ENCODE data around the gene SCUBE1. TPM values are rescaled to one million over a fixed set of nuclear protein-coding genes. Genes with fewer than 3 reads are reported as not detected.

SCUBE1 gene
- total and polyA plus RNA-seq, 2 donors from 2014 or later, result 2.3 to 7.1 TPM

DNA sequence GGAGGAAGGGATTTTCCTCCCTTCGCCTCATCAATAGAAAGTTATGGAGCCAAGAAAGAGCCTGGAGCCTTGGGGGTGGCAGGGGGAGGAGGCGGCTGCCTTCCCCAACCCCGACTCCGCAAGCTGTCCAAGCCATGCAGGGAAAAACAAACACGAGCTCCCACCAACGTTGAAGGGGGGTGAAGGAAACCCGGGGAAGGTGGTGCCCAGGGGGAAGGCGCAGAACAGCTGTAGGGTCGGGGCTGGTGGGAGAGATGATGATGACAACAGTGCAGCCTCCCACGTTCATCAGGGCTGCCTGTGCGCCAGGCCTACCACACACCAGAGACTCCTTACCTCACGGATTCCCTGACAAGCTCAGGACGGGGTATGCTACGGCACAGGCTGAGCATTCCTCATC, 73.5 kb downstream of the SCUBE1 start:
- no peaks in the 10 kb centered on the region for H3K4me1 ChIP-seq (ENCODE audit: control insufficient read depth in 2 of 3, insufficient read depth in 2 of 3, low read depth in 1 of 3, low read length in 3 of 3)
- DNase-seq, result peak in 4 of 5 donors; percentile 58 to 75 (median 70)
- H3K9me3 ChIP-seq (ENCODE audit: control insufficient read depth in 2 of 3, insufficient read depth in 1 of 3, low read length in 3 of 3), result no peaks in the 10 kb centered on the region
- H3K4me3 ChIP-seq (ENCODE audit: low read length in 3 of 3), result no peak overlapping the region
- FAIRE-seq, result no peak
- no peaks in the 10 kb centered on the region for H3K36me3 ChIP-seq (ENCODE audit: control insufficient read depth in 2 of 3, insufficient read depth in 3 of 3, low read length in 3 of 3)
- no peak overlapping the region for H3K9ac ChIP-seq (ENCODE audit: low read length in 3 of 3)
- intact Hi-C loops (cut with DNase I), result no loop called here
- TF ChIP-seq, protein P1, sequence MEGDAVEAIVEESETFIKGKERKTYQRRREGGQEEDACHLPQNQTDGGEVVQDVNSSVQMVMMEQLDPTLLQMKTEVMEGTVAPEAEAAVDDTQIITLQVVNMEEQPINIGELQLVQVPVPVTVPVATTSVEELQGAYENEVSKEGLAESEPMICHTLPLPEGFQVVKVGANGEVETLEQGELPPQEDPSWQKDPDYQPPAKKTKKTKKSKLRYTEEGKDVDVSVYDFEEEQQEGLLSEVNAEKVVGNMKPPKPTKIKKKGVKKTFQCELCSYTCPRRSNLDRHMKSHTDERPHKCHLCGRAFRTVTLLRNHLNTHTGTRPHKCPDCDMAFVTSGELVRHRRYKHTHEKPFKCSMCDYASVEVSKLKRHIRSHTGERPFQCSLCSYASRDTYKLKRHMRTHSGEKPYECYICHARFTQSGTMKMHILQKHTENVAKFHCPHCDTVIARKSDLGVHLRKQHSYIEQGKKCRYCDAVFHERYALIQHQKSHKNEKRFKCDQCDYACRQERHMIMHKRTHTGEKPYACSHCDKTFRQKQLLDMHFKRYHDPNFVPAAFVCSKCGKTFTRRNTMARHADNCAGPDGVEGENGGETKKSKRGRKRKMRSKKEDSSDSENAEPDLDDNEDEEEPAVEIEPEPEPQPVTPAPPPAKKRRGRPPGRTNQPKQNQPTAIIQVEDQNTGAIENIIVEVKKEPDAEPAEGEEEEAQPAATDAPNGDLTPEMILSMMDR (IDR thresholded peaks at IDR 0.05; ENCODE audit: borderline replicate concordance, extremely low read depth, insufficient read depth), result no peak
- H3K27me3 ChIP-seq (ENCODE audit: control insufficient read depth, insufficient read depth, low read length), result no peaks in the 10 kb centered on the region
- no peak overlapping the region for H3K27ac ChIP-seq (ENCODE audit: low read depth in 2 of 2, low read length in 2 of 2)

DNA sequence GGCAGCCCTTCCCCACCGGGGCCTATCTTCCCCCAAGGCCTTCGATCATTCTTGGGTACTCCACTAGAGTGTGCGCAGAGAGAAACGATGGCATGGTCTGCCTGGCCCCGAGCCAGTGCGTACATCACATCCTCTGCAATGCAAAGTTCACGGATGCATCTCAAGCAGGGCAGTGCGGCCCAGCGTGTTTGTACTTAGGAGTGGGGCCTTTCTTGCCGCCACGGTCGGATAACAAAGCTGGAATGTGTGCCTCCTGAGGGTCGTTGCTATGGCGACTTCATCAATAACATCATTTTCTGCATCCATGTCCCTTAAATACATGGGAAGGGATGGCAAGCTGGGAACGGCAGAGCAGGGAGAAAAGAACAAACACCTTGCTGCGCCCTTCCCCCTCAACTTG, 73.9 kb downstream of the SCUBE1 start:
- Histone ChIP-seq H3K4me3 (ENCODE audit: low read length in 3 of 3) (no peak overlapping the region), H3K4me1 (ENCODE audit: control insufficient read depth in 2 of 3, insufficient read depth in 2 of 3, low read depth in 1 of 3, low read length in 3 of 3) (peaks cover 0 to 4% (median 3%) of the 10 kb centered on the region in 3 donors), H3K27me3 (ENCODE audit: control insufficient read depth, insufficient read depth, low read length) (no peaks in the 10 kb centered on the region), H3K27ac (ENCODE audit: low read depth in 2 of 2, low read length in 2 of 2) (no peak overlapping the region), H3K9ac (ENCODE audit: low read length in 3 of 3) (no peak overlapping the region), H3K36me3 (ENCODE audit: control insufficient read depth in 2 of 3, insufficient read depth in 3 of 3, low read length in 3 of 3) (no peaks in the 10 kb centered on the region), H3K9me3 (ENCODE audit: control insufficient read depth in 2 of 3, insufficient read depth in 1 of 3, low read length in 3 of 3) (no peaks in the 10 kb centered on the region)
- intact Hi-C loops (cut with DNase I), result no loop called here
- FAIRE-seq, result no peak
- peak in 3 of 5 donors; percentile 62 to 65 (median 64) for DNase-seq
- TF ChIP-seq, protein P1 (IDR thresholded peaks at IDR 0.05; ENCODE audit: borderline replicate concordance, extremely low read depth, insufficient read depth), result no peak

DNA sequence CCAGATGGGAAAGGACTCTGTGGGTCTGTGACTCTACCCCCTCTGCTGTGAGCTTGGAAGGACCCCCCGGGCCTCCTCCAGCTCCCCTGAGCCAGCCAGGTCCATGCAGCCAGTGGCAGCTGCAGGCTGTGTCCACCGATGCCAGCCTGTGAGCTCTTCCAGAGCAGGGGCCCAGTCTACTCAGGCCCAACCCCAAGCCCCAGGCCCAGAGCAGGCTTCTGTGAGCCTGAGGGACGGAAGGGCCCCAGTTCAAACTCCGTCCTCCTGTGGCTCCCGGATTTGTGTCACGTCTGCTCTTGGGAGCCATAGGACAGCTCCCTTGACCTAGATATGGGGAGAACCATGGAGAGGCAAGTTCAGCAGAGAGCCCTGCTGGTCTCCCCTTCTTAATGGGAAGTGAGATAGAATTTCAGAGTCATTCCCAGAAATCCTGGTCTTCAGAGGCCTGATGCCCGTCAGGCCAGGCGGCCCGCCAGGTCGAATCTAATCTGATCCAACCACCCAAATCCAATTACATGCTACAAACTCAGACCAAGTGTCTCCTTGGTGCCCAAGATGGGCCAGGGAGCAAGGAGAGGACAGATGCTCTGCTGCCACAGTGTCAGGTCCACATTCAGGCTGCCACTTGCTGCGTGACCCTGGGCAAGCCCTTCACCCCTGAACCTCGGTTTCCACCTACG, 75.1 kb downstream of the SCUBE1 start:
- Histone ChIP-seq H3K4me3 (ENCODE audit: low read length in 3 of 3) (no peak overlapping the region), H3K9me3 (ENCODE audit: control insufficient read depth in 2 of 3, insufficient read depth in 1 of 3, low read length in 3 of 3) (no peaks in the 10 kb centered on the region), H3K4me1 (ENCODE audit: control insufficient read depth in 2 of 3, insufficient read depth in 2 of 3, low read depth in 1 of 3, low read length in 3 of 3) (peaks cover 6 to 11% (median 7%) of the 10 kb centered on the region in 3 donors), H3K9ac (ENCODE audit: low read length in 3 of 3) (no peak overlapping the region), H3K36me3 (ENCODE audit: control insufficient read depth in 2 of 3, insufficient read depth in 3 of 3, low read length in 3 of 3) (no peaks in the 10 kb centered on the region), H3K27ac (ENCODE audit: low read depth in 2 of 2, low read length in 2 of 2) (no peak overlapping the region), H3K27me3 (ENCODE audit: control insufficient read depth, insufficient read depth, low read length) (no peaks in the 10 kb centered on the region)
- DNase-seq, result no peak
- FAIRE-seq, result no peak
- TF ChIP-seq, protein P1 (IDR thresholded peaks at IDR 0.05; ENCODE audit: borderline replicate concordance, extremely low read depth, insufficient read depth), result no peak
- intact Hi-C loops (cut with DNase I), result no loop called here

Measured in kidney (tissue), 14 donors.